Stimulated activated naive CD8-positive, alpha-beta T cell treated with anti-CD3 and anti-CD28 coated beads, Interleukin-15, Interleukin-2, amounts not matched to agents 100 ng/mL and 50 ng/mL, for 24 hours (primary cell): Measurements from ENCODE around the gene FRYL.
"Not testable (repeated sequence)": the region's sequence is repeated elsewhere in the genome, so short reads cannot be mapped to it uniquely, and the experiment has no call there.

ENCODE experiments used
- H3K27ac Mint-ChIP-seq: one replicate; pipeline ENCODE4 v1.8.0; 2021; ENCODE audit warnings: mild to moderate bottlenecking, mixed read lengths
- H3K27me3 Mint-ChIP-seq: one replicate; pipeline ENCODE4 v1.8.0; 2021; ENCODE audit warnings: mixed read lengths
- H3K36me3 Mint-ChIP-seq: one replicate; pipeline ENCODE4 v1.8.0; 2021; ENCODE audit warnings: low read depth, mixed read lengths
- H3K4me1 Mint-ChIP-seq: one replicate; pipeline ENCODE4 v1.8.0; 2021; ENCODE audit warnings: low read depth, mixed read lengths
- H3K4me3 Mint-ChIP-seq: one replicate; pipeline ENCODE4 v1.8.0; 2021; ENCODE audit warnings: mild to moderate bottlenecking, mixed read lengths
- H3K9me3 Mint-ChIP-seq: one replicate; pipeline ENCODE4 v1.8.0; 2021; ENCODE audit warnings: mixed read lengths

The FRYL gene

GRCh38 chr4:48772556-48772955 lies 7.5 kb downstream of the FRYL start:
- Mint-ChIP-seq H3K4me3 (no peak overlapping the region), H3K9me3 (no peaks in the 10 kb centered on the region), H3K27ac (no peak overlapping the region), H3K4me1 (peaks cover 84% of the 10 kb centered on the region), H3K36me3 (peaks cover 7% of the 10 kb centered on the region), H3K27me3 (no peaks in the 10 kb centered on the region)

- Mint-ChIP-seq H3K27ac (peak overlapping the region; percentile 32), H3K36me3 (peaks cover 10% of the 10 kb centered on the region), H3K9me3 (no peaks in the 10 kb centered on the region), H3K4me3 (no peak overlapping the region), H3K4me1 (peaks cover 71% of the 10 kb centered on the region), H3K27me3 (no peaks in the 10 kb centered on the region)
Observed at GRCh38 chr4:48767055-48767929, 12.8 kb downstream of the FRYL start.

GRCh38 chr4:48766131-48766792 lies 13.8 kb downstream of the FRYL start:
- Mint-ChIP-seq H3K27me3 (no peaks in the 10 kb centered on the region), H3K4me3 (no peak overlapping the region), H3K9me3 (no peaks in the 10 kb centered on the region), H3K27ac (no peak overlapping the region), H3K4me1 (peaks cover 67% of the 10 kb centered on the region), H3K36me3 (peaks cover 10% of the 10 kb centered on the region)

GRCh38 chr4:48762408-48762807 lies 17.7 kb downstream of the FRYL start:
- H3K4me3 Mint-ChIP-seq = no peak overlapping the region
- H3K36me3 Mint-ChIP-seq = peaks cover 18% of the 10 kb centered on the region
- H3K27ac Mint-ChIP-seq = no peak overlapping the region
- no peaks in the 10 kb centered on the region for H3K27me3 Mint-ChIP-seq
- no peaks in the 10 kb centered on the region for H3K9me3 Mint-ChIP-seq
- peaks cover 50% of the 10 kb centered on the region for H3K4me1 Mint-ChIP-seq

GRCh38 chr4:48761286-48761685 lies 18.8 kb downstream of the FRYL start:
- H3K4me1 Mint-ChIP-seq = peaks cover 48% of the 10 kb centered on the region
- H3K27me3 Mint-ChIP-seq = no peaks in the 10 kb centered on the region
- H3K36me3 Mint-ChIP-seq = peaks cover 16% of the 10 kb centered on the region
- H3K9me3 Mint-ChIP-seq = no peaks in the 10 kb centered on the region
- no peak overlapping the region for H3K27ac Mint-ChIP-seq
- H3K4me3 Mint-ChIP-seq = no peak overlapping the region

GRCh38 chr4:48758703-48759102 lies 21.4 kb downstream of the FRYL start:
- H3K4me3 Mint-ChIP-seq = not testable (repeated sequence)

GRCh38 chr4:48756689-48757220 lies 23.3 kb downstream of the FRYL start:
- H3K27ac Mint-ChIP-seq = peak overlapping the region; percentile 50
- H3K9me3 Mint-ChIP-seq = peaks cover 6% of the 10 kb centered on the region
- peaks cover 52% of the 10 kb centered on the region for H3K4me1 Mint-ChIP-seq
- peak overlapping the region; percentile 11 for H3K4me3 Mint-ChIP-seq
- H3K27me3 Mint-ChIP-seq = no peaks in the 10 kb centered on the region
- peaks cover 25% of the 10 kb centered on the region for H3K36me3 Mint-ChIP-seq

More at GRCh38 chr4:48758703-48759102, 21.4 kb downstream of the FRYL start:
- H3K4me1 Mint-ChIP-seq = peaks cover 47% of the 10 kb centered on the region
- H3K27ac Mint-ChIP-seq, H3K9me3 Mint-ChIP-seq, H3K27me3 Mint-ChIP-seq: not testable (repeated sequence)
- H3K36me3 Mint-ChIP-seq = peaks cover 25% of the 10 kb centered on the region

GRCh38 chr4:48755281-48755680 lies 24.8 kb downstream of the FRYL start:
- no peak overlapping the region for H3K27ac Mint-ChIP-seq
- H3K27me3 Mint-ChIP-seq = no peaks in the 10 kb centered on the region
- peaks cover 24% of the 10 kb centered on the region for H3K36me3 Mint-ChIP-seq
- H3K4me3 Mint-ChIP-seq = no peak overlapping the region
- H3K9me3 Mint-ChIP-seq = peaks cover 6% of the 10 kb centered on the region
- peaks cover 63% of the 10 kb centered on the region for H3K4me1 Mint-ChIP-seq

GRCh38 chr4:48753159-48753558 lies 26.9 kb downstream of the FRYL start:
- Mint-ChIP-seq H3K27me3 (no peaks in the 10 kb centered on the region), H3K4me1 (peaks cover 79% of the 10 kb centered on the region), H3K27ac (no peak overlapping the region)

GRCh38 chr4:48752726-48753125 lies 27.4 kb downstream of the FRYL start:
- Mint-ChIP-seq H3K27me3 (no peaks in the 10 kb centered on the region), H3K4me1 (peaks cover 78% of the 10 kb centered on the region), H3K4me3 (no peak overlapping the region), H3K9me3 (peaks cover 6% of the 10 kb centered on the region), H3K36me3 (peaks cover 16% of the 10 kb centered on the region), H3K27ac (no peak overlapping the region)

More at GRCh38 chr4:48753159-48753558, 26.9 kb downstream of the FRYL start:
- peaks cover 16% of the 10 kb centered on the region for H3K36me3 Mint-ChIP-seq
- H3K4me3 Mint-ChIP-seq = no peak overlapping the region
- H3K9me3 Mint-ChIP-seq = peaks cover 6% of the 10 kb centered on the region

- Mint-ChIP-seq H3K36me3 (peaks cover 16% of the 10 kb centered on the region), H3K4me1 (peaks cover 78% of the 10 kb centered on the region), H3K27me3 (no peaks in the 10 kb centered on the region), H3K4me3 (no peak overlapping the region), H3K27ac (no peak overlapping the region), H3K9me3 (peaks cover 6% of the 10 kb centered on the region)
Observed at GRCh38 chr4:48752246-48752645, 27.8 kb downstream of the FRYL start.

GRCh38 chr4:48748949-48749596 lies 31.0 kb downstream of the FRYL start:
- Mint-ChIP-seq H3K27ac (no peak overlapping the region), H3K4me3 (no peak overlapping the region), H3K9me3 (no peaks in the 10 kb centered on the region), H3K4me1 (peaks cover 72% of the 10 kb centered on the region), H3K36me3 (peaks cover 3% of the 10 kb centered on the region), H3K27me3 (no peaks in the 10 kb centered on the region)

- no peaks in the 10 kb centered on the region for H3K36me3 Mint-ChIP-seq
- no peak overlapping the region for H3K27ac Mint-ChIP-seq
- no peaks in the 10 kb centered on the region for H3K9me3 Mint-ChIP-seq
- H3K4me3 Mint-ChIP-seq = no peak overlapping the region
- peaks cover 71% of the 10 kb centered on the region for H3K4me1 Mint-ChIP-seq
- no peaks in the 10 kb centered on the region for H3K27me3 Mint-ChIP-seq
Observed at GRCh38 chr4:48746608-48747362, 33.3 kb downstream of the FRYL start.

GRCh38 chr4:48745223-48745622 lies 34.9 kb downstream of the FRYL start:
- H3K36me3 Mint-ChIP-seq, H3K9me3 Mint-ChIP-seq, H3K4me3 Mint-ChIP-seq, H3K27me3 Mint-ChIP-seq, H3K27ac Mint-ChIP-seq: not testable (repeated sequence)
- peaks cover 70% of the 10 kb centered on the region for H3K4me1 Mint-ChIP-seq
